ENCODE measurements around the gene REPIN1. TPM values are rescaled to one million over a fixed set of nuclear protein-coding genes. Genes with fewer than 3 reads are reported as not detected.

Gene REPIN1
- total RNA-seq, 1 donor from 2014 or later: 59.1 TPM

DNA sequence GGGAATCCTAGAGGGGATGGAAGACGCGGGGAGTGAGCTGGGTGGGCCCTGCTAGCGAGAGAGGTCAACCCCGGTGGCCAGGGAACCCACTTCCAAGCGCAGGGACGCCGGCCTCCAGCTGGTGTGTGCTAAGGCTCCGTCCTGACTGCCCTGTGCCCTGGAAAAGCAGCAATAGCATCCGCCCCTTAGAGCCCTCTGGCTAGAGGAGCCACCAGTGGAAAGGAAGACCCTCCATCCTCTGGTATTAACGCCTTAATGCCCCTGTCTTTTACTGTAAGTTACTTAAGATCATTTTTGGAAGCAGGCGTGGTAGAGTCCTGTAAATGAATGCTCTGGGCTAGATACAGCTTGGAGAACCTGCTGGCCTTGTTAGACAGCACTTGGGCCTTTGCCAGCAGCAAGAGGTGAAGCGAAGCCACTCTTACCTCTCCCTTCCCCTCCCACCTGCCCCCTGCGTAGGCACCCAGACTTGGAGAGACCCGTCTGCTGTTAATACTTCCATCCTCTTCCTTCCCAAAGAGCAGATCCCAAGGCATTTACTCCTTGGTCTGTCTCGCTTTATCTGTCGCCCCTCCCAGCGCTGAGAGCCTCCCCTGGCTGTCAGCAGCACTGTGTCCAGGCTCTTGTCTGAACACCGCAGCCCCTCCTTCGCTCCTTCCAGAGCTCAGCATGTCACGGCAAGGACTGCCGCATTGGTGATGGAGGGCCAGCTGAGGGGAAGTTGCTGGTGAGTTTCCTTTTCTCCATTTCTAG is 4.6 kb downstream of the REPIN1 start:
- intact Hi-C loops (cut with micrococcal nuclease): loop anchor here (10.0 kb wide), 1 partner anchor 712 kb away; the partner anchor contains the start of genes AGAP3, FASTK and TMUB1

DNA sequence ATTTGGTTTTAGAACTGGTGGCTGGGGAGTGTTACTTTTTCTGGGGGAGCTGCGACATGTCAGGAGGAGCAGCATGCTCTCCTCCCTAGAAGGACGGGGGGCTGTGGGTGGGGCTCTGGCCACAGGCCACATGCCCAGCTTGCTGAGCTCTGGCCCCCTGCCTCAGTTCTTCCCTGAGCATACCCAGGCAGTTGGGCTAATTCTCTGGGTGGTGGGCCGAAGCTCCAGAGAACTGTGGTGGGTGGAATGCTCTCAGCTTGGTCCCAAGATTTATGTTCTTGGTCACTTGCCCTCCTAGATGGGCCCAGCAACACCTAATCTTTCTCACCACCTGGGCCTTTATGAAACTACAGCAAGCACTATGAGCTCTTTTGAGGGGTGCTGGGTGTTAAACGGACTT is 5.4 kb downstream of the REPIN1 start:
- intact Hi-C loops (cut with micrococcal nuclease): loop anchor here (10.0 kb wide), 1 partner anchor 711 kb away; the partner anchor contains the start of genes AGAP3, FASTK and TMUB1

DNA sequence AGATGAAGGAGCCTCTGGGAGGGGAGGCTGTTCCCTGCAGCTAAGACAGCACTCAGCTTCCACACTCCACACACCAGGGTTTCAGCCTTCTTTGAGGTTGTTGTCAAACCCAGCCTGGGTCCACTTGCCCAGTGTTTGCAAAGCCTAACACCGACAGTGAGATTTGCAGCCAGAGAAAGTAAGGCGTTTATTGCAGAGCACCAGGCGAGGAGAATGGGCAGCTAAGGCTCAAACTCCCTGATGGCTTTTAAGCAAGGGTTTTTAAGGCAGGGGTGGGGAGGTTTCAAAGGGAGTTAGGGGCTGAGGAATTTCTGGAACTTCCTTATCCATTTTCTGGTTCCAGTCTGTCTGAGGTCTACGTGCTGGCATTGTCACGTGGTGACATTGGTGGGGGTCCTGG is 5.8 kb downstream of the REPIN1 start:
- intact Hi-C loops (cut with micrococcal nuclease): loop anchor here (10.0 kb wide), 1 partner anchor 710 kb away; the partner anchor contains the start of genes AGAP3, FASTK and TMUB1

DNA sequence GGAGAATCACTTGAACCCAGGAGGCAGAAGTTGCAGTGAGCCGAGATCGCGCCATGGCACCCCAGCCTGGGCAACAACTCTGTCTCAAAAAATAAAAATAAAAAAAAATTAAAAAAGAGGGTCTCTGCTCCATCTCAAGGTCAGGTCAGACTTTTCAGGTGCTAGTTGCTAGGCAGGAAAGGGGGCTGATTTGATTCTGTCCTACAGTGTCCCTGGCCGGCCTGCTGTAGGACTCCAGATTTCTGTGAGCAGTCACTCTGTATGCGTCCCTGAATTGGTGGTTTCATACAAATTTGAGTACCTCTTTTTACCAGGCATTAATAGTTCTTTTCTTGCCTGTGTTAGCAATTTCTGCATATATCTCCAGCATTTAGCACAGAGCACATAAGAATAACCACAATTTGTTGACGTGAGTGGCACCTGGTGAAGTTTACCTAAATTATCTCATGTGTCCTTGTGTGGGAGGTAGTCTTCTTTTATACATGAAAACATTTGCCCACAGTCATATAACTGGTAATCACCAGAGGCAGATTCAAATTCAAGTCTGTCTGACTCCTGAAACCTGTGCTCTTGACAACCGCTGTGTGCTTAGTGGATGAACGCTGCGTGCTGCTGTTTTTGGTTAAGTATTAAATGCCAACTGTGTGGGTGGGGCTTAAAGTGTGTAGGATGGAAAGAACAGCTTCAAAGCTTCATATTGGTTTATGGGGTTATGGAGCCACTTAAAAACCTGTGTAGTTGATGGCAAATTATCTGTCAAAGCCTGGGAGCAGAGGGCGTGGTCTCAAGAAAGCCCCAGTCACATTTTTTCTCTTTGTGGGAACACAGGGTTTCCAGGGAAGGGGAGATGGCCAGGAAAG is 7.3 kb downstream of the REPIN1 start:
- intact Hi-C loops (cut with micrococcal nuclease): loop anchor here (5.0 to 10.0 kb wide), 3 partner anchors 141 to 709 kb away; partner anchors contain the start of genes AGAP3, ATP6V0E2, FASTK and TMUB1

DNA sequence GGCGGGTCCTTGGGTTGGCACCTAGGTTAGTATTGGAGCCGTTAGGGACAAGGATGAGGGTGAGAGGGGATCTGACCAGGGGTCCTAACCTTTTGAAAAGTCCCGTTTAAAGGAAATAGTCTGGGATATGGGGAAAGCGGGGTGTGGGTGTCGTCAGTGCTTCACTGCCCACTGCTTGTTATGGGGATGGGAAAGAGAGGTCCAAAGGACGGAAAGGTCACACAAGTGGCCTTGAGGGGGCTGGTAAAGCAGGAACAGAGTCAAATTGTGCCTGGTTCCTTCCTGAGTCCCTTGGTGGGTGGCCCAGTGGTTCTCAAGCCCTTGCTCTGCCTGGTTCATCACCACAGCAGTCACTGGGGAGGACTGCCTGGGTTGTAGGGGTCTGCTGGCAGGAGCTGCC is 7.9 kb downstream of the REPIN1 start:
- intact Hi-C loops (cut with micrococcal nuclease): loop anchor here (5.0 to 10.0 kb wide), 3 partner anchors 141 to 708 kb away; partner anchors contain the start of genes AGAP3, ATP6V0E2, FASTK and TMUB1

DNA sequence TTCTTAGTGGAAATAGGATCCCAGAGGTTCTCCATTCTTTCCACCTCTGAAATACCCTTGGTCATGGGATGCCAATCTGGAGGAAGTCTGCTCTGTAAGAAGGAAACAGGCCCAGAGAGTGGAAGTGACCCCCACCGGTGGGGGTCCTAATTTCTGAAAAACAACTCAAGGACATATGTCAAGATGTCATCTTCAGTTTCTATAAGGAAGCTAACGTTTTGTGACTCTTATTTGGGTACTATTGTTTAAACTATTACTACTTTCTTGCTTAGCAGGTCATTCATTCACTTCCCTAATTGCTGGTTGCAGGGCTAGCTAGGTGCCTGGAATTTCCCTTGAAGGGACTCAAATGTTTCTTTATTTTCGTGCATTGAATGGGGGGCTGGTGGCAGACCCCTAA is 8.6 kb downstream of the REPIN1 start:
- intact Hi-C loops (cut with micrococcal nuclease): loop anchor here (5.0 to 10.0 kb wide), 3 partner anchors 140 to 708 kb away; partner anchors contain the start of genes AGAP3, ATP6V0E2, FASTK and TMUB1

DNA sequence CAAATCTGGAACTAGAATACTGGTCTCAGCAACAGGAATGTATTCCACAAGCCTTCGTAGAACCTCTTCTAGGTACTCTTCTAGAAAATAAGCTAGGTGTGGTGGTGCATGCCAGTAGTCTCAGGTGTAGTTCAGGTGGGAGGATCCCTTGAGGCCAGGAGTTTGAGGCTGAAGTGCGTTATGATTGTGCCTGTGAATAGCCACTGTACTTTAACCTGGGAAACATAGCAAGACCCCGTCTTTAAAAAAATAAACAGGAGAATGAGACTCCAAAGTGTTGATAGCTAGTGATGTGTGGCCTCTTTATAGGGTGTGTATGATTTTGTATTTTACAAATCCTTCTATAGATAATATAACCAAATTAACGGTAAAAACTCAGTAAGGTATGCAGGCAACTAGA is 9.0 kb downstream of the REPIN1 start:
- intact Hi-C loops (cut with micrococcal nuclease): loop anchor here (1.0 to 10.0 kb wide), 5 partner anchors 8 to 707 kb away; partner anchors contain the start of genes AGAP3, ATP6V0E2, FASTK and GIMAP8

DNA sequence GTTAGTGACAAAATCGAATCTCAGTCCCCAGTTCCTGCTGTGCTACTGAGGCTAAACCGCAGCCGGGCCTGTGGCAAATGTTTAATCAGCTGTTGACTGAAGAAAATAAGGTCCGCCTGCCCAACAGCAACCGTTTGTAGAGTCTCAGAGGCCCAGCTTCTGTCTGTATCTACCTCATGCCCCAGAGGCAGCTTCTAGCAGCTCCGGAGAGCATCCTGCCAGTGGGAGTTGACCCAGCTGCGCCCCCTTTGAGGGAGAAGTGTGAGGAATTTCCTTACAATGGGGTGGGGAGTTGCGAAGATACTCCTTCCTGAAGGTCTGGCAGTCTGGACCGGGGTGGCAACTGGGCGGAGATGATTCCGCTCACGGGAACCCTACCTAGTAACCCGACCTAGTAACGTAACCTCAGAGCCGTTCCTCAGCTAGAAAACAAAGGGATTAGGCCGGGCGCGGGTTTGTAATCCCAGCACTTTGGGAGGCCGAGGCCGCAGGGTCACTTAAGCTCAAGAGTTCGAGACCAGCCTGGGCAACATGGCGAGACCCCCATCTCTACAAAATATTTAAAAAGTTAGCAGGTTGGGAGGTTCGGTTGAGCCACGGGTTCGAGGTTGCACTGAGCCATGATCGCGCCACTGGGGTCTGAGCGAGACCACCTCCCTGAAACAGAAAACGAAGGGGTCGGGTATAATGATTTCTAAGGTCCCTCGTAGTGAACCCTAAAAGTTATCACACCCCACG is 9.7 kb downstream of the REPIN1 start:
- intact Hi-C loops (cut with micrococcal nuclease): loop anchor here (1.0 to 10.0 kb wide), 5 partner anchors 9 to 707 kb away; partner anchors contain the start of genes AGAP3, ATP6V0E2, FASTK and GIMAP8

DNA sequence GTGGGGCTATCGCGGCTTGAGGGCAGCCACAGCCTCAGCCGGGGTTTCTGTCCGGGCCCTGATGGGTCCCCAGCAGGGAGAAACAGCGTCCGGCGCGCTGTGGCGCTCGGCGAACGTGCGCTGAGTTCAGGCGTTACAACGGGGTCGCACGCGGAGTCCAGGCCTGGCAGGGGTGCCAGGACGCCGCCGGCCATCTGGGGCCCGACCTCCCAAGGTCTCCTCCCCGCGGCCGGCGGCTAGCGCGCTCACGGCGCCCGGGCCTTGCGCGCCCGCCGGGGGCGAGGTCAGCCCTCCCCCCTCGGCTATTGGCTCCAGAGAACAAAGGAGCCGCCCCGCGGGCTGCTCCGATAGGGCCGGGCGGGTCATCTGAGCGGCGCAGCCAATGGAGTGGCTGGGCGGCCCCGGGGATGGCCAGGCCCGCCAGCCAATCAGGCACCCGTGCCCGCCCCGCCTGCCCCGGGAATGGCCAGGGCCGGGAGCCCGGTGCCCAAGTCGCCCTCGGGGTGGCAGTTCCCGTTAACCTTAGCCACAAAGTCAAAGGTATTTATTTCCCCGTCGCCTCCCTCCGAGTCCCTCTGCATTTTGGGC is 10.3 kb downstream of the REPIN1 start, which contains the start of gene ZNF775:
ZNF775 (plus strand) TSS at position 478 of the 588 bp plus-strand sequence. CDS start 9,141 bp downstream, outside the sequence.
- intact Hi-C loops (cut with micrococcal nuclease): loop anchor here (1.0 to 10.0 kb wide), 12 partner anchors 10 to 706 kb away; partner anchors contain the start of genes ACTR3C, AGAP3, ATP6V0E2 and FASTK

DNA sequence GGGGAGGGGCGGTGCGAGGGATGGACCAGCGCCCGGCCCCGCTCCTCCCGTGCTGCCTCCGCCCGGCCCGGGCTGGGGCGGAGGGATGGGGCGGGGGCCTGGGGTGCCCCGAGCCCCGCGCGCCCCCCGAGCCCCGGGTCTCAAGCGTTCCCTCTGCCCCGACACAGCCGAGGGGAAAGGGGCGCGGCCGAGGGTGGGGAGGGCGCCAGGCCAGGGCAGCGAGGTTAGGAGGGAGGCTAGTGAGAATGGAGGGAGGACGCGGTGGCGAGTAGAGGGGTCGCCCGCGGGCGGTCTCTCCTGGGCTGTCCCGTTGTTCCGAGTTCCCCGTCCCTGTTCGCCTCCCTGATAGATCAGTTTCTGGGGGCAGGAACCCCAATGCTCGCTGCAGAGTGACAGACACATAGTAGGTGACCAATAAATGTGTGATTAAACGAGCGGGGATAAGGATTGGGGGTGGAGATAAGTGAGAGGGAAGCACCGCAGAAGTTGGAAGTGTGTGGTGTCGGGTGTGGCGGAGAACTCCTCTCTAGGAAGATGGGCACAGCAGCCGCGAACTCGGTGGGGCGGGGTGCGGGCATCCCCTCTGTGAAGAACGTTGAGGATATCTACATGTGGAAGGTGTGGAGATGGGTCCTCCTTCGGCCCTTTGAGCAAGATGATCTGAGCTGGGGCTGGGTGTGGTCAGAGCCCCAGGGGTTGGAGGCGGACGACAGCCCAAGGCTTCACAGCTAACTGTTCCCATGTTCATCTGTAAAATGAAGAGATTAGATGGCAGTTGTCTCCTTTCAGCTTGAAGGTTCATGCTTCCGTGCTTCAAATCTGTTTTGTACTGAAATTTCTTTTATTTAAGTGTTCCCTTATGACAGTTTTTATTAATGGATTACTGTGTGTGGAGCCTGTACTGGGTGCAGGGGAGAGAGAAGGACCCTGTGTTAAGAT is 11.1 kb downstream of the REPIN1 start:
- intact Hi-C loops (cut with micrococcal nuclease): loop anchor here (1.0 to 10.0 kb wide), 11 partner anchors 22 to 705 kb away; partner anchors contain the start of genes ACTR3C, AGAP3, ATP6V0E2 and FASTK

DNA sequence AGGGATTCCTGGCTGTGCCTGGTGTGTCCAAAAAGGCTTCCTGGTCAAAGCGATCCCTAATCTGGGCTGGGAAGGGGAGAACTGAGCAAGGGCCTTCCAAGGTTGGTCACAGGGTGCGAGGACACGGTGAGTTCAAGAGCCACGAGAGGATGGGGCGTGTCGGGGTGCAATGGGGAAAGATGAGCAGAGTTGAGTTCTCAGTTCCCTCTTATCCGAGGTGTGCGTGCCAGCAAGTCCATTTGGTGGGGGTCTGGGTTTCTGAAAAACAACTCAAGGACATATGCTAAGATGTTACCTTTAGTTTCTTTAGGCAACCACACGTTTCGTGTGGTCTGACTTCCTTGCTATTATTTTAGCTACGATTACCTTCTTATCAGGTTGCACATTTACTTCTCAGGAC is 11.8 kb downstream of the REPIN1 start:
- intact Hi-C loops (cut with micrococcal nuclease): no loop called here

DNA sequence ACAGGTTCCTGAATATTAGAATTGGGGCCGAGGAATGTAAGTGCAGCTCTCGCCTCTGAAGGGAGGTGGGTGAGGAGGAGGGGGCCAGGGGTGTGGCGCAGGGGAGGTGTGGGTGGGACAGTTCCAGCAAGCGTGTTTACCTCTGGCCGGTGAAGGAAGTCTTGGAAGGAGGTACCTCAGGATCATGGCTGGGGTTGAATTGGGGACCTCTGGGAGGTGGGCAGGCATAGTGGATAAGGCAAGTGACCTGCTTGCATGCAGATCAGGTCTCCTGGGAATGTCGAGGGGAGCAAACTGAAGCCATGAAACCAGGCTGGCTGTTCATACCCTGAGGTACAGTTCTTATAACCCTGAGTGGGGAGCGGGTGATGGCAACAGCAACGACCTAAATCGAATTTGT is 12.5 kb downstream of the REPIN1 start:
- intact Hi-C loops (cut with micrococcal nuclease): no loop called here

DNA sequence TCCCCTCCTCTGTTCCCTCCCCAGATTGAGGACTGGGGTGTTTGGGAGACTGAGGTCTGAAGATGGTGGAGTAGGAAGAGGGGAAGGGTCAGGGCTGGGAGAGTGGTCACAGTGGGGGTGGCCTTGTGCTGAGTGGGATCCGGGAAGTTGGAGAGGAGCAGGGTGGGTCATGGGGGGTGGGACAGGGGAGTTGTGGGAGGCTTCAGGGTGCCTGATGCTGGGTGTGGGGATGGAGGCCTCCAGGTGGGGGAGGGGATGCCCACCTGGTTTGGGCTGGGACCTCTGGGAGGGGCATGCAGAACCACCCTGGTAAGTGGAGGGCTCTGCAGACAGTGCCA is 13.1 kb downstream of the REPIN1 start:
- intact Hi-C loops (cut with micrococcal nuclease): no loop called here

DNA sequence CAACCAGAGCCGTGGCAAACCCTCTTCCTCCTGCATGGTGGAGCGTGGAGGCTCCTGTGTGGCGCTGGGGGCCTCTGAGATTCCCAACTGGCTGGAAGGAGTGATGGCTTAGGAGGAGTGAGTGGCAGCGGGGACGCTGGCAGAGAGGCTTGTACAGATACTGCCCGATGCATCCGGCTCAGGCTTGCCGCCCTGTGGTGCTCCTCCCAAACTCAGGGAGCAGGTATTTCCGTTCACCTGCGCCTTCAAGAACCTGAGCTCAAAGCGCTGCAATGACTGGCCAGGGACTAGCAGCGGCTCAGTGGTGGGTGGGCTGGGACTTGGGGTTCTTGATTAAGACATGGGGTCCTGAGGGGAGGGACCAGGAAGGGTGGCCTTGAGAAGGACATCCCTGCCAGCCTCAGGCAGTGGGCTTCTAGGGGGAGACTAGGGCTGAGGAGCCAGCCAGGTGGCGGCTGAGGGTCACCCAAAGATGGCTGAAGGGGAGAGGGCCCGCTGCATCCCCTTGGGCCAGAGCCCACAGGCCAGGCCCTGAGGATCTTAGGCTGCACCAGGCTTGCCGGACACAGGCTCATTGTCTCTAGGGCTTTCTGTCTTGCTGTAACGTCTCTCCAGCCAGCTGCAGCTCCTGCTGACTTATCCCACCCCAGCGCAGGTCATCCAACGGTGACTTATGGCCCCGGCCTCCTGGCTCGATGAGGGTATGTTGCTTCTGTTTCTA is 13.7 kb downstream of the REPIN1 start:
- intact Hi-C loops (cut with micrococcal nuclease): no loop called here

DNA sequence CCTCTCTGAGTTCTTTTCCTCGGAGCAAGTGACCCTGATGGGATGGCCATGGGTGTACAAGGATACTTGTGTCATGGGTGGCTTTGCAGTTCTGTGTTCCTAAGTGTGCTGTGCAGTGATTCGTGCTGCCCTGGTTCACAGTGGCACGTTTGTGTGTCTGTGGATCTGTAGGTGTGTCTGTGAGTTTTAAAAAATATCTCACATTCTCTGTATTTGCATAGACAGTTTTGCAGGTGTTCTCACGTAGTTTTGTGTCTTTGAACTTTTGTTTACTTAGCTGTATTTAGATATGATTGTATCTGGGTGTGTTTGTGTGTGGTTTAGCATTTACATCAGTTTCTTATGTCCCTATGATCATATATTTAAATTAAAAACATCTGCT is 14.2 kb downstream of the REPIN1 start:
- intact Hi-C loops (cut with micrococcal nuclease): no loop called here

DNA sequence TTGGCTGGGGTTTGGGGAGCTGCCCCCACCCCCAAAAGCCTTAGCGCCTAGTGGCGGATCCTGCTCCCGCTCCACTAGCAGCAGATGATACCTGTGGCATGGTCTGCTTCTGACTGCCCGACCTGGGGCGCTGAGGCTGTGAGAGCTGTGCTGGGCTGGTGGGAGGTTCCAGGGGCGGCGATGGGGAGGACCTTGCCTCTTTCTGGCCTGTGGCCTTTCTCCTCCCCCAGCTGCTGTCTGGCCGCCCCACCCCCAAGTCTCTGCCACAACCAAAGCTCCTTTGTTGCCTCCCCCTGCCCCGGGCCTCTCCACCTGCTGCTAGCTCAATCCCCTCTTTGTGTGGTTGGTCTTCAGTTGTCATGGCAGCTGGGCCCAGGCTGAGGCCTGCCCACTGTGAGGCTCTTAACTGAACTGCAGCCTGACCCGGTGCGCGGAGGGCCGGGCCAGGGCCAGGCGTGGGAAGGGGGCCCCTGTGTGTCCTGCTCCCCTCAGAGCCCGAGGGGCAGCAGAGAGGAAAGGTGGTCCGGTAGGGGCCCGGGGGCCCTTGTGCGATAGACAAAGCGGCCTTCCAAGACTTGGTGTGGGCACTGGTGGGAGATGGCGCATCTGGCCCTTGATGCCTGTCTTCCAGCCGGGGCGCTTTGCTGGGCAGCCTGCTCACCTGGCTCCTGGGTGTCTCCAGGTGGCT is 15.2 kb downstream of the REPIN1 start:
- intact Hi-C loops (cut with micrococcal nuclease): no loop called here

DNA sequence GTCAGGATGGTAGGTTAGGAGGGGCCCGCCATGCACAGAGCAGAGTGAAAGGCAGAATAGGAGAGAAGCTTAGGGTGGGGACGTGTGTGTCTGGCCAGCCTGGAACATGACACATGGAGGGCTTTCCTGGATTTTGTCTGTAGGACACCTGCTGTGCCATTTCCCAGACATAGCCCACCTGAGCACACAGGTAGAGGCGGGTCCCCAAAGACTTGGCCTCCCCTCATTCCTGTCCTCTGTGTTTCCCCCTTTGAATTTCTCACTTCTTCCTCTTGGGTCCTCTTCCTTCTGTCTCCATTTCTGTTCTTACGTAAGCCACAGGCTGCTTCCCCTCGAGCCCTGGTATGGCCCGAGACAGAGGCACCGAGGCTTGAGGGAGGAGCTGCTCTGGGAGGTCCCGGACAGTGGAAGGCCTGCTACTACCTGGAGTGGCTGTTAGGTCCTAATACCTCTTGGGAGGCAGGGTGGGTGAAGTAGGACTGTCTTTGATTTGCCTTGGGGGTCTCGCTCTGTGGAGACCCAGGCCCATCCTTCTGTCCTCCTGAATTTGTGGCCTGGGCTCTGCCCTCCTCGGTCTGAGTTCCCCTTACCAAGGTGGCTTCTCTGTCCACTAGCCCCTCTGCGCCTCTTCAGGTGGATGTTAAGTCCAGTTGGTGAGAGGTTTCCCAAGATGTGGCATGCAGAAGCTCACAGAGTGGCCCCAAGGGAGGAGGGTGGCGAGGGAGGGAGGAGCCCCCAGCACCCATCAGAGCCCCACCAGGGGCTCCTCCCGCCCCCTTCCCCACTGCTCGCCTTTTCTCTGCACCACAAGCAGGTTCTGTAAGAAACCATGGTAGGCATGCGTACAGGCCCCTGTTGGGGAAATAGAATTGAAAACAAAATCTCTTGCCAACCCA is 16.0 kb downstream of the REPIN1 start:
- intact Hi-C loops (cut with micrococcal nuclease): no loop called here
